ENCODE data around the gene RFX6. TPM values are rescaled to one million over a fixed set of nuclear protein-coding genes. Genes with fewer than 3 reads are reported as not detected.

The RFX6 gene
- total RNA-seq, 1 experiment from 2014 or later = not detected

- TF ChIP-seq CTCF (conservative IDR thresholded peaks at IDR 0.05) = no peak
- Mint-ChIP-seq H3K27me3 (ENCODE audit: low read depth) (no peaks in the 10 kb centered on the region), H3K4me3 (no peak overlapping the region), H3K27ac (no peak overlapping the region), H3K36me3 (ENCODE audit: insufficient read depth in 1 of 3, low read depth in 3 of 3) (no peaks in the 10 kb centered on the region), H3K4me1 (peaks cover 3 to 7% of the 10 kb centered on the region in 2 experiments; a peak in 1 of 4 replicates), H3K9me3 (no peaks in the 10 kb centered on the region)
- no peak overlapping the region for H2BK12ac ChIP-seq (ENCODE audit: insufficient read length, low read depth, low read length)
- H2AFZ ChIP-seq (ENCODE audit: low read length) = no peak overlapping the region
- no peaks in the 10 kb centered on the region for H3K79me1 ChIP-seq (ENCODE audit: insufficient read depth, low read depth, low read length, poor library complexity, severe bottlenecking)
- no peaks in the 10 kb centered on the region for H3K4me1 ChIP-seq (ENCODE audit: insufficient read depth, low read length)
- no peak overlapping the region for H2AK5ac ChIP-seq (ENCODE audit: insufficient read length, low read length)
- H2BK20ac ChIP-seq (ENCODE audit: low read depth, low read length, poor library complexity, severe bottlenecking) = no peak overlapping the region
- H3K9ac ChIP-seq (ENCODE audit: extremely low read depth, insufficient read length, low read length) = no peak overlapping the region
- H2BK5ac ChIP-seq (ENCODE audit: insufficient read length, low read length) = no peak overlapping the region
- no peaks in the 10 kb centered on the region for H3K27me3 ChIP-seq (ENCODE audit: insufficient read depth, low read length)
- H4K8ac ChIP-seq (replicated peaks; ENCODE audit: insufficient read length, low read depth, low read length) = no peak overlapping the region
- H2BK15ac ChIP-seq (ENCODE audit: low read depth, low read length) = no peak overlapping the region
- no peaks in the 10 kb centered on the region for H3K23me2 ChIP-seq (ENCODE audit: insufficient read length, low read depth, low read length, poor library complexity, severe bottlenecking)
- no peak overlapping the region for H3K23ac ChIP-seq (ENCODE audit: insufficient read length, low read depth, low read length)
- no peak for DNase-seq
- no peak overlapping the region for H3K27ac ChIP-seq (ENCODE audit: insufficient read length, low read depth, low read length)
- H3K14ac ChIP-seq (ENCODE audit: insufficient read depth, low read length) = no peak overlapping the region
- H3K79me2 ChIP-seq (ENCODE audit: insufficient read depth, low read length) = no peaks in the 10 kb centered on the region
- H2BK120ac ChIP-seq (ENCODE audit: low read depth, low read length, poor library complexity, severe bottlenecking) = no peak overlapping the region
- no peak overlapping the region for H3K56ac ChIP-seq (ENCODE audit: insufficient read length, low read depth, low read length)
- no peak overlapping the region for H3T11ph ChIP-seq (ENCODE audit: low read length)
- no peak overlapping the region for H3K4me2 ChIP-seq (ENCODE audit: insufficient read depth, insufficient read length, low read length)
- H3K4ac ChIP-seq (ENCODE audit: low read depth, low read length) = no peak overlapping the region
- no peak overlapping the region for H4K91ac ChIP-seq (ENCODE audit: insufficient read length, low read depth, low read length)
- H3K18ac ChIP-seq (ENCODE audit: insufficient read length, low read depth, low read length) = no peak overlapping the region
- no CpG with 5 or more reads among the region's 1 CpG for WGBS (ENCODE audit: extremely low coverage, insufficient read length, low lambda C conversion rate)
- H4K20me1 ChIP-seq (ENCODE audit: control insufficient read depth, insufficient read depth, insufficient read length) = no peaks in the 10 kb centered on the region
- H3K9me3 ChIP-seq (ENCODE audit: control insufficient read depth, low read depth, low read length) = no peaks in the 10 kb centered on the region
- no peak overlapping the region for H4K5ac ChIP-seq (ENCODE audit: insufficient read length, low read depth, low read length)
Observed at GRCh38 chr6:116932496-116932895, 55.5 kb downstream of the RFX6 start.

Data from H9 (cell line).